Prostate gland (tissue), 2 donors: Measurements from ENCODE around the gene PKP4. TPM values are rescaled to one million over a fixed set of nuclear protein-coding genes. Genes with fewer than 3 reads are reported as not detected.

Experiments
- DNase-seq: peaks from one replicate; pipeline ENCODE4 v3.0.0-alpha.2; 2019; ENCODE audit warnings: low spot score
- H3K27ac ChIP-seq, 2 donors: fragments of 200-600 bp; sonication (generic); 2 replicates each; pipeline ENCODE4 v1.5.1; 2017 to 2019
- H3K27me3 ChIP-seq: fragments of 200-600 bp; sonication (generic); replicated peaks from 2 replicates; pipeline ENCODE4 v1.5.1; 2019; ENCODE audit not compliant: insufficient read depth
- H3K36me3 ChIP-seq, 2 donors: fragments of 200-600 bp; sonication (generic); 1 replicate in 1 of 2; 2 replicates in 1 of 2; pipeline versions ENCODE4 v1.5.1 to v1.8.1; 2017 to 2019
- H3K4me1 ChIP-seq: fragments of 200-600 bp; sonication (generic); replicated peaks from 2 replicates; pipeline ENCODE4 v1.5.1; 2019
- H3K4me3 ChIP-seq, 2 donors: fragments of 200-600 bp; sonication (generic); 2 replicates each; pipeline ENCODE4 v1.5.1; 2017 to 2019
- H3K9me3 ChIP-seq: fragments of 200-600 bp; sonication (generic); 2 replicates; pipeline ENCODE4 v1.5.1; 2017
- POLR2A ChIP-seq: fragments of 450-650 bp; IDR thresholded peaks from one replicate; pipeline ENCODE4 v1.6.1; 2016; ENCODE audit warnings: antibody characterized with exemption, mild to moderate bottlenecking
- POLR2AphosphoS5 ChIP-seq: sonication (generic); formaldehyde crosslinking; IDR thresholded peaks from one replicate; pipeline ENCODE4 v1.6.1; 2017; ENCODE audit warnings: antibody characterized with exemption
- WGBS: methylation state at CpG from one replicate; pipeline ENCODE4 v1.1.5; 2018; 5-methylcytosine and 5-hydroxymethylcytosine counted together
- intact Hi-C: fragments of 100-400 bp; cut with DNase I; formaldehyde crosslinking; loops from one replicate; pipeline ENCODE4 v1.14.2; 2022
- total RNA-seq, 2 donors: library from RNA; depleted of rRNA; stranded (reverse); fragments of >200 nt; gene quantifications; one replicate each; pipeline ENCODE4 v1.1.0, GENCODE V29; 2016
- TF ChIP-seq, protein P1 (sequence below), 4 experiments: fragments of 200-600 bp in 2 of 4; fragments of 450-650 bp in 2 of 4; sonication (generic) in 2 of 4; IDR thresholded peaks; 1 replicate in 3 of 4; 2 replicates in 1 of 4; pipeline ENCODE4 v1.5.1; 2016 to 2019; ENCODE audit warnings: antibody characterized with exemption in 4 of 4, mild to moderate bottlenecking in 2 of 4, moderate library complexity in 2 of 4

PKP4 gene
- total RNA-seq, 2 donors from 2014 or later: 49.0 to 57.9 TPM

DNA sequence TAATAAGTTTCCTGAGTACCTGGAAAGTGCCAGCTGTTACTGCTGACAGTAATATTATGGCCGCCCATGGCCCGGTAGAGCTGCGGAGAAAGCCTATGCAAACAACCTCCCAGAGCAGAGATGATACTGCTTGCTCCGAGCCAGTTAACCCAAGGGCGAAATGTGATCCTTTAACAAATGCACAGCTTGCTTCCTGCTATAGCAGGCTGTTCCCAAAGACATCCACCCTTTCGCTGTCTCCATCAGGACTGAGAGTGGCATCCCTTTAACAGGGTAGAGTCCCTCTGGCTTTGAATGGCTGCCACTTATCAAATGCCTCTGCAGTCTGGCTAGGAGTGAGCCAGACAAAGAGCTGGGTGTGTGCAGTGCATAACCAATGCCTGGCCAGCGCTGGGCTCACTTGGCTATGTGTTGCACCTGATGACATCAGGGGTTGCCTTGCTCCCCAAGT lies 268.7 kb downstream of the PKP4 start:
- WGBS: 37% methylated on average over 7 of the region's 7 CpGs
- intact Hi-C loops: no loop called here
- DNase-seq: no peak
- peaks cover 11% of the 10 kb centered on the region for H3K4me1 ChIP-seq
- no peak overlapping the region for H3K4me3 ChIP-seq
- no peaks in the 10 kb centered on the region for H3K9me3 ChIP-seq
- TF ChIP-seq POLR2AphosphoS5: no peak
- H3K27me3 ChIP-seq: no peaks in the 10 kb centered on the region
- peak overlapping the region; percentile 66 to 69 for H3K27ac ChIP-seq
- H3K36me3 ChIP-seq: no peaks in the 10 kb centered on the region

DNA sequence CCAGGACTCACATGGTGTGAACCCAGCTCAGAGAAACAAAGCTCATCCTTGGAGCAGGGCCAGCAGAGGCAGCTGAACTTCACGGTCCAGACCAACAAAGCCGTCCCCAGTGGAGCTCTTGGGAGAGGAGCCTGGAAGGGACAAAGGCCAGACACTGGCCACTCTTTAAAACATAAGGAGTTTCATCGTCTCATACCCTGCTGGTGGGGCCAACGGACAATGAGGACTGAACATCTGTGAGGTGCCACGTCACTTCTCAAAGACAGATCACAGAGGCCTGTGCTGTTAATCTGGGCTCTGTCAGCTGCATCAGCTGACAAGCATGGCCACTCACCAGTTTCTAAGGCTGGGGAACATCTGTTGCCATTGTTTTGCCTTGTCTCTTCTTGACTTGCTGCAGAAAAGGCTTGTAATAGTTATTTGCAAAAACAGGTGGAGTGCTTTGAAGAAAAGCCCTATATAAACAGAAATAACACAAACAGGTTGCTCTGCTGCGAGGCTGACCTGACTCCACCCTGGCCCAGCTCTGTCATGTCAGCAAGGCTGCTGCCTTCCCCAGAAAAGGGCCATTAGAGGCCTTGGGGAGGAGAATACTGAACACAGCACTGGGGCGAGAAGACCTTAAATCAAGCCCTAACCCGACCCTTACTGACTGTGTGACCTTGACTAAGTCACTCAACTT lies 270.3 kb downstream of the PKP4 start:
- Histone ChIP-seq H3K27ac (no peak overlapping the region), H3K4me1 (peaks cover 11% of the 10 kb centered on the region), H3K36me3 (no peaks in the 10 kb centered on the region), H3K9me3 (no peaks in the 10 kb centered on the region), H3K4me3 (no peak overlapping the region), H3K27me3 (no peaks in the 10 kb centered on the region)
- WGBS: 60% methylated on average over 8 of the region's 8 CpGs
- intact Hi-C loops: no loop called here
- no peak for TF ChIP-seq POLR2A
- TF ChIP-seq POLR2AphosphoS5: no peak
- TF ChIP-seq, protein P1, sequence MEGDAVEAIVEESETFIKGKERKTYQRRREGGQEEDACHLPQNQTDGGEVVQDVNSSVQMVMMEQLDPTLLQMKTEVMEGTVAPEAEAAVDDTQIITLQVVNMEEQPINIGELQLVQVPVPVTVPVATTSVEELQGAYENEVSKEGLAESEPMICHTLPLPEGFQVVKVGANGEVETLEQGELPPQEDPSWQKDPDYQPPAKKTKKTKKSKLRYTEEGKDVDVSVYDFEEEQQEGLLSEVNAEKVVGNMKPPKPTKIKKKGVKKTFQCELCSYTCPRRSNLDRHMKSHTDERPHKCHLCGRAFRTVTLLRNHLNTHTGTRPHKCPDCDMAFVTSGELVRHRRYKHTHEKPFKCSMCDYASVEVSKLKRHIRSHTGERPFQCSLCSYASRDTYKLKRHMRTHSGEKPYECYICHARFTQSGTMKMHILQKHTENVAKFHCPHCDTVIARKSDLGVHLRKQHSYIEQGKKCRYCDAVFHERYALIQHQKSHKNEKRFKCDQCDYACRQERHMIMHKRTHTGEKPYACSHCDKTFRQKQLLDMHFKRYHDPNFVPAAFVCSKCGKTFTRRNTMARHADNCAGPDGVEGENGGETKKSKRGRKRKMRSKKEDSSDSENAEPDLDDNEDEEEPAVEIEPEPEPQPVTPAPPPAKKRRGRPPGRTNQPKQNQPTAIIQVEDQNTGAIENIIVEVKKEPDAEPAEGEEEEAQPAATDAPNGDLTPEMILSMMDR (IDR thresholded peaks at IDR 0.05): no peak
- DNase-seq: no peak

DNA sequence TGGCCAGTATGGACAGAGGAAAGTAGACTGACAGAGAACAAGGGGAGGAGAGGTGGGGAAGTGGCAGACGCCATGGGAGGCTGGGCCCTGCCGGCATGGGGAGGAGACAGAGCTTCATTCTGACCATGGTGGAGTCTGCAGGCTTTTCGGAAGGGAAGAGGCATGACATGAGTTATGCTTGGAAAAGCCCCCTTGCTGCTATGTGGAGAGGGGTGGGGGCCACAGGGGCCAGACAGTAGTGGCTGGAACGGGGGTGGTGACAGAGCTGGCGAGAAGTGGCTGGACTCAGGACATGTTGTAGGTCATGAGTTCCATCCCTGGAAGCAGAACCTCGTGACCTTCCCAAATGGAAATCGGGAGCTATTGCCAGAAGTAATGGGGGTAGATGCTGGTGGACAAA lies 271.7 kb downstream of the PKP4 start:
- Histone ChIP-seq H3K36me3 (no peaks in the 10 kb centered on the region), H3K9me3 (no peaks in the 10 kb centered on the region), H3K4me1 (peaks cover 7% of the 10 kb centered on the region), H3K27ac (no peak overlapping the region), H3K4me3 (no peak overlapping the region), H3K27me3 (no peaks in the 10 kb centered on the region)
- TF ChIP-seq, protein P1 (IDR thresholded peaks at IDR 0.05): no peak
- no peak for TF ChIP-seq POLR2A
- no peak for DNase-seq
- WGBS: 79% methylated on average over 7 of the region's 7 CpGs
- intact Hi-C loops: no loop called here

DNA sequence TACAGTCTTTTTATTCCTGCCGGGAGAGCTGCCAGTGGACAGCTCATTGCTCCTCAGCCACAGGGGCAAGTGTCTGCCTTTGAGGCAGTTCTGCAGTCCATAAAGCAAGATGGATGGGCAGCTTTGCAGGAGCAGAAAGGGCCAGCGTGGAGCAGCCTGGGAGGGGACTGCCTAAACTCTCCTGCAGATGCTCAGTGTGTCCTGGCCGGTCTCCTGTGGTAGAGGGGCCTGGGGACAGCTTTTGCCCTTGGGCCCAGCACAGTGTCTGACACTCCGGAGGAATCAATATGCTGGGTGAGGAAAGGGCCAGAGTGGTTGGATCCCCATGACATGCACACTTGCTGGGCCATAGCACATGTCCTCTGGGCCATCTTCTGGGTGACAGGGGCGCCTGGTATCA lies 272.7 kb downstream of the PKP4 start:
- Histone ChIP-seq H3K4me1 (peaks cover 3% of the 10 kb centered on the region), H3K27me3 (no peaks in the 10 kb centered on the region), H3K9me3 (no peaks in the 10 kb centered on the region), H3K4me3 (no peak overlapping the region), H3K36me3 (no peaks in the 10 kb centered on the region), H3K27ac (no peak overlapping the region)
- 97% methylated on average over 5 of the region's 5 CpGs for WGBS
- DNase-seq: no peak
- TF ChIP-seq, protein P1 (IDR thresholded peaks at IDR 0.05): no peak
- TF ChIP-seq POLR2AphosphoS5 (no peak), POLR2A (no peak)
- intact Hi-C loops: no loop called here

DNA sequence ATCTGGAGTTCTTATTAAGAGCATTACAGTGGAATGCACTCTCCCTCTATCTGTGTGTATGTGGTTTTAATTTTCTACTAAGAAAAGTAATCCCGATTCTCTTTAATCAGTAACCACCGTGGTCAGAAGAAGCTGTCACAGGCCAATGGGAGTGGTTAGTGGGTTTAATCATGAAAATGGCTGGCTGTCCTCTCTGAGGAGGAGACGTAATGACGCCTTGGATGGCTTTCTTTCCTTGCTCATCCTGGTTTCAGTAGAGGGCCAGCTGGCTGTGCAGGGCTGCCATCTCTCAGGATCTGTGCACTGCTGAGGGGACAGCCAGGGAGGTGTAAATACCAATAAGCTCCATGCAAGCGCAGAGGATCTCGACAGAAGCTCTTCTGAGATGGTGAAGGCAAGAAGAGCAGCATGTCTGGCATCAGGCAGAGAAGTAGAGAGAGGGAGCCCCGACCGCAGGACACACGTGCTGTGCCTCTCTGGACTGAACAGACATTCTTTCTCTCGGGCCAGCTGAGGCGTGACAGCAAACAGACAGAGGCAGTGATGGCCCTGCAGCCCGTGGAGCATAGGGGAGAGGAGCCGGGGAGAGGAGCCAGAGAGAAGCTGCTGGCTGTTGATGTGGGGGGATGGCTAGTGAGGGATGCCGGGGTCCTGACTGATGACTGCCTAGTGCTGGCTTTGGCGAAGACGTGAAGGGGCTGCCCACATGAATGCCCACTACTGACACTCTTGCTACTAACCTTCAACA lies 273.3 kb downstream of the PKP4 start:
- peaks cover 3% of the 10 kb centered on the region for H3K4me1 ChIP-seq

More for the DNA sequence above, 273.3 kb downstream of the PKP4 start:
- Histone ChIP-seq H3K4me3 (no peak overlapping the region), H3K9me3 (no peaks in the 10 kb centered on the region), H3K27me3 (no peaks in the 10 kb centered on the region), H3K27ac (no peak overlapping the region), H3K36me3 (no peaks in the 10 kb centered on the region)
- 50% methylated on average over 15 of the region's 16 CpGs for WGBS
- DNase-seq: no peak
- intact Hi-C loops: no loop called here
- TF ChIP-seq, protein P1 (IDR thresholded peaks at IDR 0.05): no peak
- no peak for TF ChIP-seq POLR2AphosphoS5
- TF ChIP-seq POLR2A: no peak
